Hepatic stellate cell (primary cell): ENCODE results near the gene CLEC14A.

Experiments
- DNase-seq: peaks from one replicate; pipeline ENCODE4 v3.0.0; 2011; ENCODE audit warnings: low spot score

Gene CLEC14A

DNA sequence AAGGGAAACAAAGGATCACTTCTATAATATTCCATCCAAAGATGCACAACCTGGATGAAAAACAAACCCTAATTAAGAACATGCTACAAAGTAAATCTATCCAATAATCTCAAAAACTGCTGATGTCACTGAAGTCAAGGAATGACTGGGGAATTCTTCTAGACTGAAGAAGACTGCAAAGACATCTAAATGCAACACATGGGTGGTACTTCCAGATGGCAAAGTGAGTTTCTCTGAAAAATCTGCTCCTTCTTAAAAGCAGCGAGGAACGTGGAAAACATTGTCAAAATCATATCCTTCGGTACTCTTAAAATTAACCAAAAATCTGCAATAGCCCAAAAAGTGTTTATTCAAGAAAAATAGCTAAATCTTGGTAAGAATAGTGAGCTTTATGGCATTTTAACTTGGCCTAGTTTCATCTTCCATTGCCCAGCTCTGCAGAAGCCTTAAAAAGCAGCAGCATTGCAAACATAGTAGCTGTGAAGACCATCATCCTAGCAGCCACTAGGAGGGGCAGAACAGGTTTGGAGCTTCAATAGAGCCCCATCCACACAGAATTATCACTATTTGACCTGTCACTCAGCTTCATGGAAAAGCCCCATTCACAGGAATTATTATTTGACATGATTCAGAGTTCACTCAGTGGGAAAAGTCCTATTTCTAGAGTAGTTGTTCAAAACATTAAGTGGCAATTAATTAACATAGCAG, 7.4 kb downstream of the CLEC14A start:
- no peak for DNase-seq

DNA sequence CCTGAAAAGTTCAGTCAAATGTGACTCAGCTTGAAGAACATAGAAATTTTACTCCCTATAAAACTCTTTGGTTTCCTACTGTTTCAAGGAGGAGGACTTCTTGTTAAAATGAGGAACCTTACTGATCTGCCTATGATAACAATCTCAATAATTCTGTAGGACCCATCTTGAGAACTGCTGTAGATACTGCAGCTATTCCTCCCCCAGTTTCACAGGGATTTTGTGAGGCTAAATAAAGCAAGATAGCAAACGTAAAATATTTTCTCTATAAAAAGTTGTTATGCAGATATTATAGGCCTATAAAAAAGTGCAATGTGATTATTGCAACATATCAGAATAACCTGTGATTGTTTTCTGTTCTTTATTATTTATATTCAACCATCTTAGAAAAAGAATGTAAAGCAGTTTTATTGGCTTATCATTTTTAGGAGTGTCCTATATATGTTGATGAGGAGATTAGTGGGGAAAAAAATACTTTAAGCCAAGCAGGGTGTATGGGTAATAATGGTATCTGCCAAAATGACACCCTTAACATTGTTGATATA, 12.1 kb downstream of the CLEC14A start:
- no peak for DNase-seq

DNA sequence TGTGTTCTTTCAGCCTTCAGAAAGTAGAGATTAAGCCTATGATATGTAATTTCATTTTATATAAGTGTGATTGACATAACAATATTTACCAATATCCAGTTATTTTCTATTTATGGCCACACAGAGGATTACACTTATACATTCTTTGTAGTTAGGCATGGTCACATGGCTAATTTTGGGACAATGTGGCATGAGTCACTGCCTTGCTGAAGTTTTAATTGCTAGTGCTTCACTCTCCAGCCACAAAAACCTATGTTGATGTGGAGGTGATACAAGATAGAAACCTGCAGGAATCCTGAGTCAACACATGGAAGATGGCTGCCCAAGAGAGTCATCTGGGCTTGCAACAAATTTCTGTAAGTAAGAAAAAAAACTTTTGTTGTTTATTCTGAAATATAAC, 17.0 kb downstream of the CLEC14A start:
- DNase-seq: no peak

DNA sequence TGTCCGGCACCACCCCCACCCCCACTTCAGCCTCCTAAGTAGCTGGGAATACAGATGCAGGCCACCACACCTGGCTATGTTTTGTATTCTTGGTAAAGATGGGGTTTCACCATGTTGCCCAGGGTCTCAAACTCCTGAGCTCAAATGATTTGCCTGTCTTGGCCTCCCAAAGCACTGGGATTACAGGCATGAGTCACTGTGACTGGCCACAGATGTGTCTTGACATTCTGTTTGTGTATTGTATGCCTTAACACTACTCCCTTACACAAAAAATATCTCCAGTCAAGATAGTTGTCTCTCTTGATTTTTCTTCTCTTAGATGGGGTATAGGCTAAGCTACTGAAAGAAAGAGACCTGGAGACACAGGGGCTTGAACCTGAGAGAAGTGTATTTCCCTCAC, 17.6 kb downstream of the CLEC14A start:
- no peak for DNase-seq

DNA sequence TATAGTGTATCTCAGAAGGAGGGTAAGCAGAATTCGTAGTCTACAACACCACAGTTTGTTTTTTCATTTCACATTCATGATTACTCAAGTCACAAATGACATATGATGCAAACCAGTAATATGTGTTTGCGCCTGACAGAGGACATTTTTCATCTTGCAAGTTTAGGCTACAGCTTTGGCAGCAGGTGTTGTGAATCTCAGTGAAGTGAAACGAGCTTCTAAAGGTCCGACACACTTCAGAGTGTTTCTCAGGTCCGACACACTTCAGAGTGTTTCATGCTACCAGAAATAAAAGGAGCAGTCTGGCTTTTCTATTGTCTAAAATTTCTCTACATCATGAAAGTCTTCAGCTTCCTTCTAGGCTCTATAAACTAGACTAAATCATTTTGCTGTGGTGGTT, 22.7 kb downstream of the CLEC14A start:
- DNase-seq: no peak

DNA sequence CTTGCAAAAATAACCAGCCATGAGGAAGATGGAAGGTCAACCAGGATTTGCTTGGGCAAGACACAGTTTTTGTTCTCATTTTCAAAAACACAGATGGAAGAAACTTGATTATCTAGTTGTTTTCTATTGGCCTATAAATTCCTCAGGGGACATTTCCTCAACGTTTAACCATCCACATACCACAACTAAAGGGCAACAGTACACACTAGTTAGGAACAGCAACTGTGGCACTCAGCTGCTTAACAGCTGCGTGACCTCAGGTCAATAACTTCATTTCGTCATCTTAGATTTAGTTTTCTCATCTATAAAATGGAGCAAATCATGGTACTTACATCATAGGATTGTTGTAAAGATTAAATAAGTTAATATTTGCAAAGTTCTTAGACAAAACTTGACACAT, 29.5 kb downstream of the CLEC14A start:
- DNase-seq: no peak

DNA sequence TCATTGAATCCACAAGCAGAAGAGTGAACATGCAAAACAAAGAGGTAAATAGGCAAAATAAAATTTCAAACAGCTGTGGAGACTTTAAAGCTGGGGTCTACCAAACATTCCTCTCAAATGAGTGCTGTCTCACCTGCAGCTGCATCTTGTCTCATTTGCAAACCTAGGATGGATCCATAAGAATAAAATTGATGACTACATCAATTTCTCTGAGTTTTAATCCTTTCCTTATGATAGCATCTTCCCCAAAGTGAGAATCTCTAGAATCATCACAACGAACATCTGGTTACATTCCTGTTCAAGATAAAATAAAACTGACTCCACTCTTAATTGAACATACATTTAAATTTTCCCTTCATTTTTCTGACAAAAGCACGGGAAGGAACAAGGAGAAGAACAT, 29.9 kb downstream of the CLEC14A start:
- no peak for DNase-seq

DNA sequence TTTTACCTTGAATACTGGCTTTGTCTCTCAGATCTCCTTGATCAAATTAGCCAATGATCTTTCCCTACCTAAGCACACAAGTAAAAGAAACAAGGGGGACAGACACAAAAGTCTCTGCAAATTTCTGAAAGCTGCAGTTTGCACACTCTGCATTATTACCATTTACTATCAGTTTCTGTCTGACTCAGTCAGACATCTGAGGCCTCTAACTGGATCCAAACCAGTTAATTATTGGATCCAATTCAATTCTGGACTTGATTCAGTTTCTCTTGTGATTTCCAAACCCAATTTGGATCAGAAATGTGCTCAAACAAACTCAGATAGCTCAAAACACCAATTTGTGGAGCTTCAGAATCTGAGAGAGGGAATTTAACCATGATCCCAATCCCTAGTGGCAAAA, 31.6 kb downstream of the CLEC14A start:
- no peak for DNase-seq

DNA sequence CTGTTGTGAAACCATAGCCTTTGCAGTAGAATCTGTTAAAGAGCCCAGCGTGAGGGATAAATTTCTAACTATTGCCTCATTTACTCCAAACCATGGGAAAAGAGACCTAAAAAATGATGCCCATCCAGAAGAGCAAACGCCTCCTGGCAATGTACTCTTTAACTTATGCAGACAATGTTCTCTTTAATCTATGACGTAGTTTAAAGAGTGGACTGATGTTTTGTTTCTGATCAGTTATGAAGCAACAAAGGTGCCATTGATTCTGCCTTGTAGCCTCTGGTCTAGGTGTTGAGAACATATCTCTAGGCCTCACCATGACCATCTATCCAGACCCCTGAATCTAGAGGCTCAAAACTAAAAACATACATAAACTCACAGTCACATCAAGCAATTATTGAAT, 34.8 kb downstream of the CLEC14A start:
- no peak for DNase-seq

DNA sequence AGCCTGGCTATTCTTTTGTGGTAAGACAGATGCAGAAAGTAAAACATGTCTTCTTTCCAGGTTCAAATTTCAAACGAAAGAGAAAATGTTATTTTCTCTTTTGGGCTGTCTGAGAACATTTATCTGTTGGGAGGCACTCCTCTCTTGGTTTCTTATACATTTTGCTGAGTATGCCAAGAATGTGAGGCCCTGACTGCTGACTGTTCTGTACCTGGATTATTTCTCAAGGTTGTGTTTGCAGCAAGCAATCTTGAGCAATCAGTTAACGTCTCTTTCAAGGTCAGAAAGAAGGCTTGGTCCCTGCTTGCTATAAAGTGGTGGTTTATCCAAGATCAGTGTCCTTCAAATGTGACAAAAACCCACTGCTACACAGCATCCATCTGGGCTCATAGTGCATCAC, 38.3 kb downstream of the CLEC14A start:
- no peak for DNase-seq

DNA sequence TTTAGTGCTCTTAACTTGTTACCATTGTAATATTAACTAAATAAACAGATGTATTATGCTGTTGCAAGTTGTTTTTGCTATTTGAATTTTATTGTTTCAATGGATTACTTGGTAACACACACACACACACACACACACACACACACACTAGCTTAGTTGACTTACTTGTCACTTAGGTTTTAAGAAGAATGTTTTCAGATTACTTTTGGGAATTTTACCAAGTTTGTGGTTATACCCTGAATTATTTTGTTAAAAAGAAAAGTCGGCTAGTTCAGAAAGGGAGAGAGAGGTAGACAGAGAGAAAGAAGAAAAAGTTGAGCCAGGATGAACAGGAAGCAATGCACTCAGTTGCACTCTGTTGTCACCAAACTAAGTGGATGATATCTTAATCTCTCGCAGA, 42.9 kb downstream of the CLEC14A start:
- DNase-seq: no peak

DNA sequence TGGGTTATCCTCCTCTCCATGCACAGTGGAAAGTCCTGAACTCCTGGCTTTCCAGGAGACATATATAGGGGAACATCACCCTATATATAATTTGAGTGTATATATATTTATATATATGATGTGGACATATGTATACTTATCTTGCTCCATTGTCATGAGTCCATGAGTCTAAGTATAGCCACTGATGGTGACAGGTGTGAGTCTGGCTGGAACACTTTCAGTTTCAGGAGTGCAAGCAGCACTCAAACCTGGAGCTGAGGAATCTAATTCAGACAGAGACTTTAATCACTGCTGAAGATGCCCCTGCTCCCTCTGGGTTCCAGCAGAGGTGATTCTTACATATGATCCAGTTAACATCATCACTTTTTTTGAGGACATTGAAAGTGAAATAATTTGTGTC, 43.8 kb downstream of the CLEC14A start:
- no peak for DNase-seq

DNA sequence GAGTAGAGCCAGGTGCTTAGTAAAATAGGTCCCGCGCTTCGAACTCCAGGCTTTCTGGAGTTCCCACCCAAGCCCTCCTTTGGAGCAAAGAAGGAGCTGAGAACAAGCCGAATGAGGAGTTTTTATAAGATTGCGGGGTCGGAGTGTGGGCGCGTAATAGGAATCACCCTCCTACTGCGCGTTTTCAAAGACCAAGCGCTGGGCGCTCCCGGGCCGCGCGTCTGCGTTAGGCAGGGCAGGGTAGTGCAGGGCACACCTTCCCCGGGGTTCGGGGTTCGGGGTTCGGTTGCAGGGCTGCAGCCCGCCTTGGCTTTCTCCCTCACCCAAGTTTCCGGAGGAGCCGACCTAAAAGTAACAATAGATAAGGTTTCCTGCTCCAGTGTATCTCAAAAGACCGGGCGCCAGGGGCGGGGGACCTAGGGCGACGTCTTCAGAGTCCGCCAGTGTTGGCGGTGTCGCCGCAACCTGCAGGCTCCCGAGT, 44.6 kb downstream of the CLEC14A start:
- DNase-seq: peak; percentile 26

DNA sequence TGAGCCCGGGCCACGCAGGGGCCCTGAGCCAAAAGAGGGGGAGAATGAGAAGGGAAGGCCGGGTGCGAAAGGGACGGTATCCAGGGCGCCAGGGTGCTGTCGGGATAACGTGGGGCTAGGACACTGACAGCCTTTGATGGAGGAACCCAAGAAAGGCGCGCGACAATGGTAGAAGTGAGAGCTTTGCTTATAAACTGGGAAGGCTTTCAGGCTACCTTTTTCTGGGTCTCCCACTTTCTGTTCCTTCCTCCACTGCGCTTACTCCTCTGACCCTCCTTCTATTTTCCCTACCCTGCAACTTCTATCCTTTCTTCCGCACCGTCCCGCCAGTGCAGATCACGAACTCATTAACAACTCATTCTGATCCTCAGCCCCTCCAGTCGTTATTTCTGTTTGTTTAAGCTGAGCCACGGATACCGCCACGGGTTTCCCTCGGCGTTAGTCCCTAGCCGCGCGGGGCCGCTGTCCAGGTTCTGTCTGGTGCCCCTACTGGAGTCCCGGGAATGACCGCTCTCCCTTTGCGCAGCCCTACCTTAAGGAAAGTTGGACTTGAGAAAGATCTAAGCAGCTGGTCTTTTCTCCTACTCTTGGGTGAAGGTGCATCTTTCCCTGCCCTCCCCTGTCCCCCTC, 45.2 kb downstream of the CLEC14A start:
- peak; percentile 76 for DNase-seq

DNA sequence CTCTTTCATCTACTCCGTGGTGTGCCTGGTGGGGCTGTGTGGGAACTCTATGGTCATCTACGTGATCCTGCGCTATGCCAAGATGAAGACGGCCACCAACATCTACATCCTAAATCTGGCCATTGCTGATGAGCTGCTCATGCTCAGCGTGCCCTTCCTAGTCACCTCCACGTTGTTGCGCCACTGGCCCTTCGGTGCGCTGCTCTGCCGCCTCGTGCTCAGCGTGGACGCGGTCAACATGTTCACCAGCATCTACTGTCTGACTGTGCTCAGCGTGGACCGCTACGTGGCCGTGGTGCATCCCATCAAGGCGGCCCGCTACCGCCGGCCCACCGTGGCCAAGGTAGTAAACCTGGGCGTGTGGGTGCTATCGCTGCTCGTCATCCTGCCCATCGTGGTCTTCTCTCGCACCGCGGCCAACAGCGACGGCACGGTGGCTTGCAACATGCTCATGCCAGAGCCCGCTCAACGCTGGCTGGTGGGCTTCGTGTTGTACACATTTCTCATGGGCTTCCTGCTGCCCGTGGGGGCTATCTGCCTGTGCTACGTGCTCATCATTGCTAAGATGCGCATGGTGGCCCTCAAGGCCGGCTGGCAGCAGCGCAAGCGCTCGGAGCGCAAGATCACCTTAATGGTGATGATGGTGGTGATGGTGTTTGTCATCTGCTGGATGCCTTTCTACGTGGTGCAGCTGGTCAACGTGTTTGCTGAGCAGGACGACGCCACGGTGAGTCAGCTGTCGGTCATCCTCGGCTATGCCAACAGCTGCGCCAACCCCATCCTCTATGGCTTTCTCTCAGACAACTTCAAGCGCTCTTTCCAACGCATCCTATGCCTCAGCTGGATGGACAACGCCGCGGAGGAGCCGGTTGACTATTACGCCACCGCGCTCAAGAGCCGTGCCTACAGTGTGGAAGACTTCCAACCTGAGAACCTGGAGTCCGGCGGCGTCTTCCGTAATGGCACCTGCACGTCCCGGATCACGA, 46.0 kb downstream of the CLEC14A start:
- DNase-seq: peak; percentile 36

DNA sequence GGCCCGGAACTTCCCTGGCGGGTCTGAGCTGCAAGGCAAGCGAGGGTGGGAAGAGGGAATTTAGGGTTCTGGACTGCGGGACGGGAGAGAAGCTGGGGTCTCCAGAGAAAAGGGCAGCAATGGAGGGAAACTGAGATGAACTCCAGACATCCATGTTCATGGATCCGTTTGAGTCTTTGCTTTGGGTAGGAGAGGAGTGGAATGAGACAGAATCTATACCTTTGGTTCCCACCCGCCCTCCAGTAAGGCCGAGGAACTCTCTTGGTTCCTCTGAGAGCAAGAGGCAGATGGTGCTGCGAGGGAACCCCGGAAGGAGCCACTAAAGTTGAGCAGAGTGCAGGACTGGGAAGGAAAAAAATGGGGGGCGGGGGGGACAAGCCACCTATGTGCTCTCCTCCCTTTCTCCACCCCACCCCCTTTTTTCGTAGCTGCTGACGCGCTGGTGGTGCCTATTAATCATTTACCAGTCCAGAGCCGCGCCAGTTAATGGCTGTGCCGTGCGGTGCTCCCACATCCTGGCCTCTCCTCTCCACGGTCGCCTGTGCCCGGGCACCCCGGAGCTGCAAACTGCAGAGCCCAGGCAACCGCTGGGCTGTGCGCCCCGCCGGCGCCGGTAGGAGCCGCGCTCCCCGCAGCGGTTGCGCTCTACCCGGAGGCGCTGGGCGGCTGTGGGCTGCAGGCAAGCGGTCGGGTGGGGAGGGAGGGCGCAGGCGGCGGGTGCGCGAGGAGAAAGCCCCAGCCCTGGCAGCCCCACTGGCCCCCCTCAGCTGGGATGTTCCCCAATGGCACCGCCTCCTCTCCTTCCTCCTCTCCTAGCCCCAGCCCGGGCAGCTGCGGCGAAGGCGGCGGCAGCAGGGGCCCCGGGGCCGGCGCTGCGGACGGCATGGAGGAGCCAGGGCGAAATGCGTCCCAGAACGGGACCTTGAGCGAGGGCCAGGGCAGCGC, 47.0 kb downstream of the CLEC14A start:
- peak; percentile 70 for DNase-seq

DNA sequence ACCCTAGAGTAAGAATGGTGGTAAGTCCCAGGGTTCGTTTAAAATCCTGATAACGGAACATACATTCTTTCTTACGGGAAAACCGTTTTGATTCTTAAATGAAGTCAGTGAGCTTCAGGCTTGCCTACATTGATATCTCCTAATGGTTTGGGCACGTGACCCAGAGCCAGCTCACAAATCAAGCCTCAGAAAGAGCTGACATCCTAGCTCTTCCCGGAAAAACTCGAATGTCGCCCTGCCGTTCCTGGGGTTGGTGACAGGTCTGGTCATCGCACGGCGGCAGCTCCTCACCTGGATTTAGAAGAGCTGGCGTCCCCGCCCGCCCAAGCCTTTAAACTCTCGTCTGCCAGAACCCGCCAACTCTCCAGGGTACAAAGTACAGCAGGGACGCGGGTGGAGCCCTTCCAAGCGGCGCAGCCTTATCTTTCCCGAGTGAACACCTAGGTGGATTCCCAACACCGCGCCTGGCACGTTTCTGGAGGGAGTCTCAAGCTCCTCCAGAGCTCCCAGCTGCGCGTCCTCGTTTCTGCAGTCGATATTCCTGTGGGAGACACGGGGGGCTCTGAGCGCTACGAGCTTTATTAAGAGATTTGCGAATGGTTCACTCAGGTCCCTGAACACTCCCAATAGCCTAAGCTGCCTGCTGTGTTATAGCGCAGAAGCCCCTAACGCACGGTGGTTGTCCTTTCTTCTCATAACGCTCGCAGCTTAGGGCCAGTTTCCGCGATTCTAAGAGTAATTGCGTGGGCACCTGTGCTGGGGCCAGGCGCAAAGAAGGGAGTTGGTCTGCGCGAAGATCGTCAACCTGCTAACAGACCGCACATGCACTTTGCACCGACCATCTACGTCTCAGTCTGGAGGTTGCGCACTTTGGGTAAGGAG, 47.9 kb downstream of the CLEC14A start, which contains the start of gene SSTR1:
Gene SSTR1, plus strand, starts transcription at position 169 of the 882 bp plus-strand sequence. CDS start 1,486 bp downstream, outside the sequence.
- DNase-seq: no peak

DNA sequence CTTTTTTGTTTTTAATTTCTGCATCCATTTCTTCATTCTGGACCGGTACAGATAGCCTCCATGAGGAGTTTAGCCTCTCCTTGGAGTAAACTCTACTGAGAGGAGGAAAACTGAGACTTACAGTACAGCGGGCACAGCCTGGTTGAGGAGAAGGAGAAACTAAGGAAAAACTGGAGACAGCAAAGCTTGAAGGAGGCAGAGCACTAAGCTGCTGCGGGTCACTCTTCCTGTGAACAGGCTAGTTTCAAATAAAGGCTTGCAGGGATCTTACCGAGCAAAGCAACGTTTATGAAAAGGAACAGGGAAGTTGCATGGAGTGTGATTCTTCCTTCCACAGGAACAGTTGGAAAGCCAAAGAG, 48.5 kb downstream of the CLEC14A start:
- no peak for DNase-seq

DNA sequence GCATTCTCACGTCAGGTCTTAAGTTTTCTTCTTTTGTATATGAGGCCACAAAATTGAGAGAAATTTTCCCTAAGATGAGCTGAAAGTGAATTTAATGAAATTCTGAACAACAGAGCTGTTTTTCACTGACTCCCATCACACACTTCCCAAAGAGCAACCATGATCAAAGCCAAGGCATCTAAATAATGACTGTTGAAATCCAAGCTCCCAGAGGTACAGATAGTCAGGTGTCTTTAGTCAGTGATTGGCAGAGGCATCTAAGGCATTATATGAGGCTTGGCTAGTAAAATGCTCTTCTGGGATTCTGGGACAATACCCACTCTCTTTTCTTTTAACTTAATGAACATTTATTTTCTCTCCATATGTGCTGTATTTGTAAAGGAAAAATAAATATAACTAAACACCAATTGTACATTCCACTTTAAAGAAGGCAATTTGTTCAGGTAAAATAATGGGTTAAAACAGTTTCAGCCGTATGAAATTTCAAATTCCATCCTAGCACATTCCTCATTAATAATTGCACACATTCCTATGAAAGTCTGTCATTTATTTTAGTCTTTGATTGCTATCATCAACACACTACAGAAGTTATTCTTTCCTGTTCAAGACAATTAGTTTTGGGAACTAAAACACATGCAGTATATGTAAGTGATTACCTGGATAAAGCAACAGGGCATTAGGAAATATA, 49.1 kb downstream of the CLEC14A start:
- DNase-seq: no peak
